CD4-positive, alpha-beta T cell (primary cell): Measurements from ENCODE around the gene NASP. TPM values are rescaled to one million over a fixed set of nuclear protein-coding genes. Genes with fewer than 3 reads are reported as not detected.

ENCODE experiments used
- ATAC-seq: fragments of 200-7000 bp; cut with Tn5 transposase; one replicate; pipeline ENCODE4 v1.10.0; 2022; ENCODE audit warnings: mild to moderate bottlenecking; ENCODE audit not compliant: poor library complexity
- CTCF ChIA-PET: fragments of 350-600 bp; sonication (Branson Sonifier 250); formaldehyde crosslinking; loops from one replicate; lab custom pipeline; 2021; ENCODE audit warnings: antibody characterized with exemption, inconsistent platforms; lab: Charles Lee
- POLR2A ChIA-PET: fragments of 350-600 bp; sonication (Branson Sonifier 250); formaldehyde crosslinking; loops from one replicate; lab custom pipeline; 2021; ENCODE audit warnings: antibody characterized with exemption, inconsistent platforms; lab: Charles Lee
- DNase-seq, 14 experiments: peaks; one replicate each; pipeline ENCODE4 v3.0.0-alpha.2; 2013 to 2020; ENCODE audit warnings: mixed read lengths in 2 of 14
- H3K27ac ChIP-seq, 2 donors: one replicate each; pipeline versions ENCODE4 v1.5.1 to v1.7.0; 2013; ENCODE audit warnings: low read length in 2 of 2, low read depth in 1 of 2, mild to moderate bottlenecking in 1 of 2
- H3K27me3 ChIP-seq, 2 experiments: 1 replicate in 1 of 2; 2 replicates in 1 of 2; pipeline versions ENCODE4 v1.6.1 to v1.7.0; 2013; ENCODE audit warnings: low read length in 2 of 2, control low read depth in 1 of 2, mild to moderate bottlenecking in 1 of 2, moderate library complexity in 1 of 2; ENCODE audit not compliant: insufficient read depth in 2 of 2, control insufficient read depth in 1 of 2
- H3K36me3 ChIP-seq: one replicate; pipeline ENCODE4 v1.6.1; 2013; ENCODE audit warnings: low read length, control low read depth; ENCODE audit not compliant: insufficient read depth
- H3K4me1 ChIP-seq: one replicate; pipeline ENCODE4 v1.6.1; 2013; ENCODE audit warnings: low read length, control low read depth; ENCODE audit not compliant: insufficient read depth
- H3K4me3 ChIP-seq: one replicate; pipeline ENCODE4 v1.5.1; 2013; ENCODE audit warnings: mild to moderate bottlenecking, low read length, moderate library complexity
- H3K9me3 ChIP-seq, 2 experiments: 1 replicate in 1 of 2; 2 replicates in 1 of 2; pipeline versions ENCODE4 v1.6.1 to v1.7.0; 2013; ENCODE audit warnings: low read length in 2 of 2, mild to moderate bottlenecking in 2 of 2, control low read depth in 1 of 2, moderate library complexity in 1 of 2; ENCODE audit not compliant: control insufficient read depth in 1 of 2, insufficient read depth in 1 of 2
- H3K27ac Mint-ChIP-seq: one replicate; pipeline ENCODE4 v1.8.0; 2020; ENCODE audit warnings: mixed read lengths
- H3K27me3 Mint-ChIP-seq: one replicate; pipeline ENCODE4 v1.8.0; 2021; ENCODE audit warnings: mixed read lengths
- H3K36me3 Mint-ChIP-seq: one replicate; pipeline ENCODE4 v1.8.0; 2021; ENCODE audit warnings: low read depth, mixed read lengths
- H3K4me1 Mint-ChIP-seq: one replicate; pipeline ENCODE4 v1.8.0; 2021; ENCODE audit warnings: low read depth, mixed read lengths
- H3K4me3 Mint-ChIP-seq: one replicate; pipeline ENCODE4 v1.8.0; 2020; ENCODE audit warnings: mild to moderate bottlenecking, mixed read lengths
- H3K9me3 Mint-ChIP-seq: one replicate; pipeline ENCODE4 v1.8.0; 2020; ENCODE audit warnings: mixed read lengths
- intact Hi-C, 2 experiments: fragments of 100-400 bp; cut with DNase I in 1 of 2; cut with micrococcal nuclease in 1 of 2; formaldehyde crosslinking; loops; one replicate each; pipeline versions ENCODE4 v1.15.1 to v1.9.0; 2023 to 2025; cut with DNase I, micrococcal nuclease
- total RNA-seq, 174 experiments: library from RNA in 2 of 174; stranded (reverse) in 2 of 174; gene quantifications; one replicate each; pipeline ENCODE4 v1.2.3 and lab custom pipeline; 2021 to 2026
- TF ChIP-seq, protein P1 (sequence below): fragments of 200-600 bp; IDR thresholded peaks from one replicate; pipeline ENCODE4 v1.8.0; 2022; ENCODE audit warnings: antibody characterized with exemption, mild to moderate bottlenecking

Gene NASP
- total RNA-seq, 2 experiments from 2014 or later: 110 to 112 TPM

- Mint-ChIP-seq H3K4me1 (peaks cover 34% of the 10 kb centered on the region), H3K4me3 (no peak overlapping the region), H3K36me3 (peaks cover 3% of the 10 kb centered on the region), H3K27ac (peak overlapping the region; percentile 29), H3K27me3 (no peaks in the 10 kb centered on the region), H3K9me3 (no peaks in the 10 kb centered on the region)
- ATAC-seq (no peak), DNase-seq (no peak)
- ChIA-PET POLR2A (interaction anchor here (0.6 to 5.4 kb wide), 2 partner anchors 24 to 141 kb away, joined by 3 to 36 read pairs; partner anchors contain the start of genes GPBP1L1 and PRDX1), CTCF (interaction anchor here (1.1 to 1.6 kb wide), 2 partner anchors 33 to 243 kb away, joined by 3 to 5 read pairs; no protein-coding TSS in a partner anchor)
- TF ChIP-seq, protein P1, sequence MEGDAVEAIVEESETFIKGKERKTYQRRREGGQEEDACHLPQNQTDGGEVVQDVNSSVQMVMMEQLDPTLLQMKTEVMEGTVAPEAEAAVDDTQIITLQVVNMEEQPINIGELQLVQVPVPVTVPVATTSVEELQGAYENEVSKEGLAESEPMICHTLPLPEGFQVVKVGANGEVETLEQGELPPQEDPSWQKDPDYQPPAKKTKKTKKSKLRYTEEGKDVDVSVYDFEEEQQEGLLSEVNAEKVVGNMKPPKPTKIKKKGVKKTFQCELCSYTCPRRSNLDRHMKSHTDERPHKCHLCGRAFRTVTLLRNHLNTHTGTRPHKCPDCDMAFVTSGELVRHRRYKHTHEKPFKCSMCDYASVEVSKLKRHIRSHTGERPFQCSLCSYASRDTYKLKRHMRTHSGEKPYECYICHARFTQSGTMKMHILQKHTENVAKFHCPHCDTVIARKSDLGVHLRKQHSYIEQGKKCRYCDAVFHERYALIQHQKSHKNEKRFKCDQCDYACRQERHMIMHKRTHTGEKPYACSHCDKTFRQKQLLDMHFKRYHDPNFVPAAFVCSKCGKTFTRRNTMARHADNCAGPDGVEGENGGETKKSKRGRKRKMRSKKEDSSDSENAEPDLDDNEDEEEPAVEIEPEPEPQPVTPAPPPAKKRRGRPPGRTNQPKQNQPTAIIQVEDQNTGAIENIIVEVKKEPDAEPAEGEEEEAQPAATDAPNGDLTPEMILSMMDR: no peak
- Histone ChIP-seq H3K27ac (no peak overlapping the region), H3K4me1 (peaks cover 41% of the 10 kb centered on the region), H3K27me3 (no peaks in the 10 kb centered on the region), H3K36me3 (no peaks in the 10 kb centered on the region), H3K9me3 (no peaks in the 10 kb centered on the region), H3K4me3 (no peak overlapping the region)
- intact Hi-C loops: no loop called here
These were observed 38.1 kb upstream of the NASP start for GRCh38 chr1:45545553-45546310.

DNA sequence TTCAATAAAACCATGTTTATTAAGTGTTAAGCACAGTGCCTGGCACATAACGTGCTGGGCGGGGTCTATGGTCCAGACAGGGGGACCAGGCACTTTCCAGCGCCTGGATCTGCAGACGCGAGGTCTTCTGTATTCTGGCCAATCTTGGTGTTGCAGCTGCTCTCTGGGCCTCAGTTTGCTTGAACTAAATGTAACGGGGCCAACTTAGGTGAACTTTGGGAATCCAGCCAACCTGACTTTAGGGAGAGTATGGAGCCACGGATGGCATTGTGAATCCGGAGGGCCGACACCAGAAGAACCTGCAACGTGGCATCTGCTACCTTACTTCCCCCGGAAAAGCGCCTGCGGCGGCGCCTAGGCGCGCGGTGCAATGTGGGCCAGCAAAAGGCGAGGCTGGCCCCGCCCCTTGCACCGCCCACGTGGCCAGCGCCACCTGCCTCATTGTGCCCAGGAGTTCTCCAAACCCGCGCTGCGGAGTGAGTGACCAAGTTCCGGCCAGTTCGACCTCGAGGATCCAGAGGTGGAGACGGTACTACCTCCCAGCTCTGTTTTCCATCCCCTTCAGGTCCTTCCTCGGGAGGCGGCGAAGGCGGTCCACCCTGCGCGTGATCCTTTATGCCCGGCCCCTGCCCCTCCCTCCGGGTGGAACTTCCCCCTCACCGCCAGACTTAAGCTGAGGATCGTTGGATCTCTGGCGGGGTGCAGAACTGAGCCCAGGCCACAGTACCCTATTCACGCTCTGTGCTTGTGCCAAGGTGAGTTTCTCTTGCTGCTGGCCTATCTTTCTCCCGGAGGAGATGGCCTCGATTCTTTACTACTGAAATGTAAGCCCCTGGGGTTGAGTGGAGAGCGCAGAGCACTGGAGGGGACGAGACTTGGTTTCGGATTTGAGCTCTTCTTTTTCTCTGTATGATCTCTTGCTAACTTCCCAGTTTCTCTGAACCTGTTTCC, 33.2 kb upstream of the NASP start, which contains the start of gene AKR1A1:
AKR1A1 (plus strand) TSS at position 426 of the 951 bp plus-strand sequence. CDS start 10,969 bp downstream, outside the sequence.
- DNase-seq: peak; percentile 70 to 94 (median 84)
- Histone ChIP-seq H3K9me3 (no peaks in the 10 kb centered on the region), H3K4me1 (peaks cover 27% of the 10 kb centered on the region), H3K27me3 (no peaks in the 10 kb centered on the region), H3K27ac (peak within 1 kb of the TSS; percentile 85 to 90), H3K36me3 (peaks cover 4% of the 10 kb centered on the region), H3K4me3 (peak within 1 kb of the TSS; percentile 73)
- H3K27ac Mint-ChIP-seq: peak within 1 kb of the TSS; percentile 89
- intact Hi-C loops: loop anchor here (1.0 to 5.0 kb wide), 6 partner anchors 20 to 248 kb away; partner anchors contain the start of genes PRDX1 (in 1 of the 2) and TESK2 (in 1 of the 2)
- ChIA-PET POLR2A (interaction anchor here (0.5 to 2.3 kb wide), 21 partner anchors 15 to 829 kb away, joined by 3 to 46 read pairs (median 5); partner anchors contain the start of genes CCDC163, EIF2B3, GPBP1L1 and MMACHC), CTCF (interaction anchor here (1.0 to 2.4 kb wide), 5 partner anchors 19 to 60 kb away, joined by 4 to 20 read pairs (median 9); partner anchors contain the start of genes CCDC163, MMACHC, PRDX1 and TESK2)
- TF ChIP-seq, protein P1: no peak
- peaks cover 26% of the 10 kb centered on the region for H3K4me1 Mint-ChIP-seq
- no peaks in the 10 kb centered on the region for H3K27me3 Mint-ChIP-seq
- peaks cover 16% of the 10 kb centered on the region for H3K36me3 Mint-ChIP-seq
- ATAC-seq: peak; percentile 95
- no peaks in the 10 kb centered on the region for H3K9me3 Mint-ChIP-seq
- peak within 1 kb of the TSS; percentile 98 for H3K4me3 Mint-ChIP-seq
